ENCODE data around the gene E2F2. TPM values are rescaled to one million over a fixed set of nuclear protein-coding genes. Genes with fewer than 3 reads are reported as not detected.
"Not testable (repeated sequence)": the region's sequence is repeated elsewhere in the genome, so short reads cannot be mapped to it uniquely, and the experiment has no call there.

E2F2 gene
- total RNA-seq, 2 experiments from 2014 or later: 24.4 to 26.0 TPM

GRCh38 chr1:23555270-23555985 lies 24.4 kb upstream of the E2F2 start:
- ChIA-PET CTCF (interaction anchor here (0.5 to 4.5 kb wide), 14 partner anchors 10 to 256 kb away, joined by 3 to 45 read pairs (median 4); no protein-coding TSS in a partner anchor), POLR2A (interaction anchor here (0.7 to 1.5 kb wide), 4 partner anchors 21 to 595 kb away, joined by 3 to 5 read pairs (median 4); no protein-coding TSS in a partner anchor)

GRCh38 chr1:23554481-23555269 lies 23.6 kb upstream of the E2F2 start:
- ChIA-PET CTCF (interaction anchor here (0.5 to 4.5 kb wide), 12 partner anchors 9 to 256 kb away, joined by 3 to 45 read pairs (median 4); no protein-coding TSS in a partner anchor), POLR2A (interaction anchor here (0.6 to 1.5 kb wide), 5 partner anchors 22 to 596 kb away, joined by 3 to 5 read pairs (median 4); no protein-coding TSS in a partner anchor)

GRCh38 chr1:23554127-23554480 lies 23.1 kb upstream of the E2F2 start:
- POLR2A ChIA-PET: interaction anchor here (0.6 to 1.5 kb wide), 3 partner anchors 66 to 596 kb away, joined by 3 to 4 read pairs (median 4); no protein-coding TSS in a partner anchor
- CTCF ChIA-PET: interaction anchor here (0.8 to 4.5 kb wide), 11 partner anchors 9 to 85 kb away, joined by 3 to 45 read pairs (median 4); no protein-coding TSS in a partner anchor

GRCh38 chr1:23553231-23554126 lies 22.4 kb upstream of the E2F2 start:
- POLR2A ChIA-PET: interaction anchor here (0.5 to 1.5 kb wide), 4 partner anchors 13 to 314 kb away, joined by 4 to 7 read pairs (median 6); no protein-coding TSS in a partner anchor
- CTCF ChIA-PET: interaction anchor here (0.8 to 4.5 kb wide), 8 partner anchors 12 to 85 kb away, joined by 3 to 45 read pairs (median 3); no protein-coding TSS in a partner anchor

- ChIA-PET CTCF (interaction anchor here (1.4 to 4.5 kb wide), 4 partner anchors 12 to 85 kb away, joined by 8 to 45 read pairs (median 18); no protein-coding TSS in a partner anchor), POLR2A (interaction anchor here (0.5 kb wide), 1 partner anchor 12 kb away, joined by 4 read pairs; no protein-coding TSS in a partner anchor)
Observed at GRCh38 chr1:23551849-23552248, 20.8 kb upstream of the E2F2 start.

- ChIA-PET POLR2A (interaction anchor here (0.6 kb wide), 1 partner anchor 88 kb away, joined by 4 read pairs; no protein-coding TSS in a partner anchor), CTCF (interaction anchor here (1.2 to 3.9 kb wide), 2 partner anchors 17 to 88 kb away, joined by 3 to 27 read pairs; no protein-coding TSS in a partner anchor)
Observed at GRCh38 chr1:23548704-23549143, 17.7 kb upstream of the E2F2 start.

- POLR2A ChIA-PET: no interaction called here
- CTCF ChIA-PET: interaction anchor here (0.6 to 9.1 kb wide), 3 partner anchors 39 to 118 kb away, joined by 3 to 256 read pairs (median 4); no protein-coding TSS in a partner anchor
Observed at GRCh38 chr1:23546897-23547584, 16.0 kb upstream of the E2F2 start.

GRCh38 chr1:23545851-23546250 lies 14.8 kb upstream of the E2F2 start:
- POLR2A ChIA-PET: no interaction called here
- CTCF ChIA-PET: interaction anchor here (0.6 to 12.8 kb wide), 10 partner anchors 10 to 93 kb away, joined by 3 to 256 read pairs (median 6); partner anchors contain the start of gene ID3

GRCh38 chr1:23544444-23545389 lies 13.7 kb upstream of the E2F2 start:
- CTCF ChIA-PET: interaction anchor here (0.8 to 12.8 kb wide), 15 partner anchors 11 to 113 kb away, joined by 3 to 256 read pairs (median 4); partner anchors contain the start of genes E2F2 and ID3
- POLR2A ChIA-PET: no interaction called here

- CTCF ChIA-PET: interaction anchor here (0.9 to 12.8 kb wide), 9 partner anchors 12 to 114 kb away, joined by 3 to 256 read pairs (median 4); partner anchors contain the start of genes E2F2 and ID3
- POLR2A ChIA-PET: no interaction called here
Observed at GRCh38 chr1:23543707-23544443, 12.8 kb upstream of the E2F2 start.

- POLR2A ChIA-PET: not testable (repeated sequence)
- CTCF ChIA-PET: interaction anchor here (0.6 to 12.8 kb wide), 5 partner anchors 15 to 199 kb away, joined by 3 to 256 read pairs (median 4); partner anchors contain the start of gene HNRNPR
Observed at GRCh38 chr1:23542940-23543339, 11.9 kb upstream of the E2F2 start.

- CTCF ChIA-PET: interaction anchor here (0.6 to 12.8 kb wide), 25 partner anchors 9 to 255 kb away, joined by 3 to 256 read pairs (median 3); partner anchors contain the start of genes ASAP3 and E2F2
- POLR2A ChIA-PET: interaction anchor here (0.6 to 0.7 kb wide), 2 partner anchors 12 to 13 kb away, joined by 4 to 6 read pairs; no protein-coding TSS in a partner anchor
Observed at GRCh38 chr1:23539698-23540266, 8.7 kb upstream of the E2F2 start.

- ChIA-PET POLR2A (no interaction called here), CTCF (interaction anchor here (0.7 to 12.8 kb wide), 3 partner anchors 18 to 53 kb away, joined by 3 to 165 read pairs (median 13); partner anchors contain the start of gene ASAP3)
Observed at GRCh38 chr1:23537296-23537973, 6.4 kb upstream of the E2F2 start.

- POLR2A ChIA-PET: interaction anchor here (1.0 kb wide), 1 partner anchor 37 kb away, joined by 4 read pairs; no protein-coding TSS in a partner anchor
- CTCF ChIA-PET: interaction anchor here (0.9 to 12.8 kb wide), 4 partner anchors 12 to 104 kb away, joined by 3 to 165 read pairs (median 5); no protein-coding TSS in a partner anchor
Observed at GRCh38 chr1:23533246-23534023, 2.4 kb upstream of the E2F2 start.

Measured in activated CD8-positive, alpha-beta memory T cell treated with anti-CD3 and anti-CD28 coated beads for 36 hours (primary cell).